Gastroesophageal sphincter (tissue), 4 donors: ENCODE measurements around the gene PCIF1. TPM values are rescaled to one million over a fixed set of nuclear protein-coding genes. Genes with fewer than 3 reads are reported as not detected.

Experiments
- ATAC-seq: fragments of 150-250 bp; one replicate; pipeline ENCODE4 v1.9.1; 2016; ENCODE audit warnings: mild to moderate bottlenecking, moderate library complexity
- H3K27ac ChIP-seq, 4 donors: fragments of 200-600 bp; sonication (generic) in 3 of 4; 1 replicate in 3 of 4; 2 replicates in 1 of 4; pipeline ENCODE4 v1.5.1; 2016 to 2019
- H3K27me3 ChIP-seq: fragments of 200-600 bp; sonication (generic); one replicate; pipeline ENCODE4 v1.5.1; 2019
- H3K36me3 ChIP-seq, 2 donors: fragments of 200-600 bp; sonication (generic); one replicate each; pipeline ENCODE4 v1.5.1; 2019; ENCODE audit warnings: control low read depth in 1 of 2
- H3K4me1 ChIP-seq, 3 donors: fragments of 200-600 bp; sonication (generic); 1 replicate in 2 of 3; 2 replicates in 1 of 3; pipeline ENCODE4 v1.5.1; 2016 to 2019; ENCODE audit warnings: control low read depth in 2 of 3
- H3K4me3 ChIP-seq, 2 donors: fragments of 200-600 bp; sonication (generic); one replicate each; pipeline ENCODE4 v1.5.1; 2019; ENCODE audit warnings: mild to moderate bottlenecking in 1 of 2, moderate library complexity in 1 of 2
- H3K9me3 ChIP-seq, 3 donors: fragments of 200-600 bp; sonication (generic); one replicate each; pipeline ENCODE4 v1.5.1; 2017 to 2019; ENCODE audit warnings: control low read depth in 2 of 3
- EP300 ChIP-seq: sonication (generic); formaldehyde crosslinking; IDR thresholded peaks from one replicate; pipeline ENCODE4 v1.6.1; 2017; ENCODE audit warnings: antibody characterized with exemption, mild to moderate bottlenecking
- POLR2A ChIP-seq, 2 donors: fragments of 450-650 bp; IDR thresholded peaks; one replicate each; pipeline ENCODE4 v1.6.1; 2017; ENCODE audit warnings: antibody characterized with exemption in 2 of 2, mild to moderate bottlenecking in 2 of 2, moderate library complexity in 1 of 2
- POLR2AphosphoS5 ChIP-seq: sonication (generic); formaldehyde crosslinking; IDR thresholded peaks from one replicate; pipeline ENCODE4 v1.6.1; 2017; ENCODE audit warnings: antibody characterized with exemption
- WGBS, 2 donors: methylation state at CpG; one replicate each; pipeline ENCODE4 v1.1.5; 2018; ENCODE audit warnings: low coverage in 1 of 2; 5-methylcytosine and 5-hydroxymethylcytosine counted together
- total RNA-seq, 4 donors: library from RNA; depleted of rRNA; stranded (reverse); fragments of >200 nt; gene quantifications; one replicate each; pipeline ENCODE4 v1.1.0, GENCODE V29; 2016
- TF ChIP-seq, protein P1 (sequence below), 4 experiments: fragments of 200-600 bp in 2 of 4; fragments of 450-650 bp in 2 of 4; sonication (generic) in 1 of 4; IDR thresholded peaks; one replicate each; pipeline ENCODE4 v1.5.1; 2017 to 2019; ENCODE audit warnings: antibody characterized with exemption in 4 of 4, mild to moderate bottlenecking in 2 of 4, moderate library complexity in 2 of 4

The PCIF1 gene
- total RNA-seq, 4 donors from 2014 or later, result 21.5 to 45.3 (median 39.2) TPM

DNA sequence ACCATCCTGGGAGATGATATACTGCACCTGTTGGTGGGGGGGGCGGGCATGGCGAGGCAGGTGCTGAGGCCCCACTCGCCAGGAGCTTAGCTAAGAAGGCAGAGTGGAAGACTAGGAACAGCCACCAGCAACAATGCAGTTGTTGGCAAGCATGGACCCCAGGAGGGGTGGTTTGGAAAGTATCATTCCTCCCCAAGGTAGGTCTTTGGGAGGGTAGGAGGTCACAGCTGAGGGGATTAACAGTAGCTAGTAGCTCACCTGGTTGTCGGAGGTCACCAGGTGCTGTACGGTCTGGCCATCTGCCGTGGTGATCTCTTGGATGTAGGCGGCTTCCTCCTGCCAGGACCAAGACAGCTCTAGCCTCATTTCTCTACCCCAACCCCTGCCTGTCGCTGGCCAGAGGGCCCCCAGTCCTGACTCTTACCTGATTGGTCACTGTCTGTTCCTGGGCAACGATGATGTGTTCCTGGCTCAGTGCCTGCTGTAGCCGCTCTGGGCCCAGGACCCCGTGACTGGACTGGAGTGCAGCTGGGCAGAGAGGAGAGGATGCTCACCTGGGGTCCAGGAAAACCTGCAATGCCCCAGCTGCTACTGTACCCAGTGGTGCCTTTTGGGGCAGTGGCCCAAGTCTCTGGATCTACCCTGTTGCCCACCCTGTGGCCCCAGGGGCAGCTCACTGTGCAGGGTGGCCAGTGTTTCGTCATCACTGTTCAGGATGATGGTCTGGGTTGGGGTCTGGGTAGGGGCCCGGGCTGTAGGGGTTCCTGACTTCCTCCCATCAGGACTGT, 15.3 kb downstream of the PCIF1 start:
- H3K27me3 ChIP-seq, result no peaks in the 10 kb centered on the region
- no peak for ATAC-seq
- peak overlapping the region in 2 of 4 donors; percentile 39 to 43 for H3K27ac ChIP-seq
- no peaks in the 10 kb centered on the region for H3K9me3 ChIP-seq
- no peak overlapping the region for H3K4me3 ChIP-seq
- peaks cover 0 to 93% of the 10 kb centered on the region in 2 donors for H3K36me3 ChIP-seq
- peak; percentile 2 for TF ChIP-seq POLR2AphosphoS5
- TF ChIP-seq, protein P1, sequence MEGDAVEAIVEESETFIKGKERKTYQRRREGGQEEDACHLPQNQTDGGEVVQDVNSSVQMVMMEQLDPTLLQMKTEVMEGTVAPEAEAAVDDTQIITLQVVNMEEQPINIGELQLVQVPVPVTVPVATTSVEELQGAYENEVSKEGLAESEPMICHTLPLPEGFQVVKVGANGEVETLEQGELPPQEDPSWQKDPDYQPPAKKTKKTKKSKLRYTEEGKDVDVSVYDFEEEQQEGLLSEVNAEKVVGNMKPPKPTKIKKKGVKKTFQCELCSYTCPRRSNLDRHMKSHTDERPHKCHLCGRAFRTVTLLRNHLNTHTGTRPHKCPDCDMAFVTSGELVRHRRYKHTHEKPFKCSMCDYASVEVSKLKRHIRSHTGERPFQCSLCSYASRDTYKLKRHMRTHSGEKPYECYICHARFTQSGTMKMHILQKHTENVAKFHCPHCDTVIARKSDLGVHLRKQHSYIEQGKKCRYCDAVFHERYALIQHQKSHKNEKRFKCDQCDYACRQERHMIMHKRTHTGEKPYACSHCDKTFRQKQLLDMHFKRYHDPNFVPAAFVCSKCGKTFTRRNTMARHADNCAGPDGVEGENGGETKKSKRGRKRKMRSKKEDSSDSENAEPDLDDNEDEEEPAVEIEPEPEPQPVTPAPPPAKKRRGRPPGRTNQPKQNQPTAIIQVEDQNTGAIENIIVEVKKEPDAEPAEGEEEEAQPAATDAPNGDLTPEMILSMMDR (IDR thresholded peaks at IDR 0.05), result no peak
- peaks cover 0 to 20% (median 0%) of the 10 kb centered on the region in 3 donors for H3K4me1 ChIP-seq
- WGBS, 2 donors, result 100% methylated on average over 1 of the region's 13 CpGs; no CpG with 5 or more reads in 1 of the 2 donors

DNA sequence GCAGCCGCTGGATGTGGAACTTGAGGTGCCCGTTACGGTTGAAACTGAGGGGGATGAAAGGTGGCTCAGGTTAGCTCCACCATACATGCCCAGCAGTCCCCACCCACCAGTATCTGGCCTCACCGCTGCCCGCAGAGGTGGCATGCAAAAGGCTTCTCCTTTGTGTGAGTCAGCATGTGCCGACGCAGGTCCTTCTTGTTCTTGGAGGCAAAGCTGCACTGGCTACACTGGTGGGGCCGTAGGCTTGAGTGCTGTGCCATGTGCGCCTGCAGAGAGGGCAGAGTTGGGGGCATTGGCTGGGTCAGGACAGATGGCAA, 15.8 kb downstream of the PCIF1 start:
- ATAC-seq, result no peak
- no peak overlapping the region for H3K4me3 ChIP-seq
- H3K9me3 ChIP-seq, result no peaks in the 10 kb centered on the region
- no CpG with 5 or more reads among the region's 9 CpGs for WGBS, 2 donors
- peak overlapping the region in 2 of 4 donors; percentile 17 to 43 for H3K27ac ChIP-seq
- TF ChIP-seq POLR2A (IDR thresholded peaks at IDR 0.05) (no peak), POLR2AphosphoS5 (peak; percentile 3)
- TF ChIP-seq, protein P1 (IDR thresholded peaks at IDR 0.05), result no peak
- H3K36me3 ChIP-seq, result peaks cover 0 to 88% of the 10 kb centered on the region in 2 donors
- no peaks in the 10 kb centered on the region for H3K27me3 ChIP-seq
- peaks cover 0 to 20% (median 0%) of the 10 kb centered on the region in 3 donors for H3K4me1 ChIP-seq

DNA sequence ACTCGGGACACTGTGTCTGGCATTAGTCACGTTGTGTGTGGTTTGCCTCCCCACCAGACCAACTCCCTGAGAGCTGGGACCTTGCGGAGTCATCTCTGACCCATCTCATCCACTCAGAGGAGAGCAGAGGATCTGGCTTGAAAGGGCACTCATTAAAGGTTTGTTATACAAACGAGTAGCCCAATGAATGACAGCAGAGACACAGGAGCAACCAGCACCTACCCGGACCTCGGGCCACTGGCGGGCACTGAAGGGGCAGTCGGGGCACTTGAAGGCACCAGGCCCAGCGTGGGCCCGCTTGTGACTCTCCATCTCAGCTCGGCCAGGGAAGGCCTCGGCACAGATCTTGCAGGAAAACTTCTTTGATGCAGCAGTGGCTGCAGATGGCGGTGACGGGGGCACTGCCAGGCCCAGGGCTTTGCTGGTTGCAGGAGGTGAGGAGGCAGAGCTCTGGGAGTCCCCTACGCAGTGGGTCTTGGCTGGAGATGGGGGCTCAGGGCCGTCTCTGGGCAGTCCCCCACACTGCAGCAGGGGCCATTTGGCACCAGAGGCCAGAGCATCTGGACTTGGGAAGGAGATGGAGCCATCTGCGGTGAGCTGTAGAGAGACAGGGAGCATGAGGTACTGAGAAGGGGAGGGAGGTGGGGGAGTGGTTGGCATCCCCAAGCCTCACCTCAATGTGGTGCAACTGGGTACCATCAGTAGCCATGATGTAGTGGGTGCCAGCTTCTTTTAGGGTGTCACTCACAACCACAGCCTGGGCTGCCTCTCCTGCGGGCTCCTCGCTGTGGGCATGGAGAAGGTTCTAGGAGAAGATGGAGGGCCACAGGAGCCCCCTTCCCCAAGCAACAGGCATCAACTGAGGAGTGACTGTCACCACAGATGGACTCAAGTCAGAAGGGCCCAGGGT, 17.7 kb downstream of the PCIF1 start:
- Histone ChIP-seq H3K4me3 (no peak overlapping the region), H3K4me1 (peaks cover 0 to 3% (median 0%) of the 10 kb centered on the region in 3 donors), H3K27ac (no peak overlapping the region), H3K36me3 (peaks cover 0 to 88% of the 10 kb centered on the region in 2 donors), H3K27me3 (no peaks in the 10 kb centered on the region), H3K9me3 (no peaks in the 10 kb centered on the region)
- no peak for ATAC-seq
- WGBS, 2 donors, result 82% methylated on average over 8 of the region's 19 CpGs; no CpG with 5 or more reads in 1 of the 2 donors
- no peak for TF ChIP-seq POLR2AphosphoS5
- TF ChIP-seq, protein P1 (IDR thresholded peaks at IDR 0.05), result no peak

DNA sequence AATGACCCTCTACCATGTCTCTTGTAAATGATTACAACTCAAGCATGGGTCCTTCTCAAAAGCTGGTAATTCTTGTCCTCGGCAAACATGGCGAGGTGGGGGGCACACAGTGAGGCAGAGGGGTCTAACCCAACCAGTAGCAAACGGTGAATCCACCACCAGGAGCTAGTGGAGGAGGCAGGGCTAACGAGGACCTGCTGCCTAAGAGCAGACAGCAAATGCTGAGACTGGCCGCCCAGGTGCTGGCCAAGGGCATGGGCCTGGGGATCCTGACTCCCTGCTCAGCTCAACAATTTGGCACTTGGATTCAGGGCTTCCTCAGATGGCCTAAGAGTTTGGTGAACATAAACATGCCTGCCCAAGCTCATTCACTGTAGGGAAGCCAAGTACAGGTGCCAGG, 18.4 kb downstream of the PCIF1 start:
- Histone ChIP-seq H3K27me3 (no peaks in the 10 kb centered on the region), H3K4me3 (no peak overlapping the region), H3K36me3 (peaks cover 0 to 88% of the 10 kb centered on the region in 2 donors), H3K4me1 (no peaks in the 10 kb centered on the region), H3K9me3 (no peaks in the 10 kb centered on the region), H3K27ac (no peak overlapping the region)
- no peak for ATAC-seq
- WGBS, 2 donors, result no CpG with 5 or more reads among the region's 5 CpGs
- TF ChIP-seq, protein P1 (IDR thresholded peaks at IDR 0.05), result no peak
- TF ChIP-seq POLR2A (IDR thresholded peaks at IDR 0.05), result no peak
- TF ChIP-seq EP300, result no peak
- no peak for TF ChIP-seq POLR2AphosphoS5
